Stimulated activated CD4-positive, alpha-beta T cell treated with anti-CD3 and anti-CD28 coated beads, Interleukin-15, amount 100 ng/mL, for 24 hours (primary cell): ENCODE measurements around the gene TRAPPC6A.

ENCODE experiments used
- DNase-seq: peaks from one replicate; pipeline ENCODE4 v3.0.0-alpha.2; 2020

Gene TRAPPC6A

DNA sequence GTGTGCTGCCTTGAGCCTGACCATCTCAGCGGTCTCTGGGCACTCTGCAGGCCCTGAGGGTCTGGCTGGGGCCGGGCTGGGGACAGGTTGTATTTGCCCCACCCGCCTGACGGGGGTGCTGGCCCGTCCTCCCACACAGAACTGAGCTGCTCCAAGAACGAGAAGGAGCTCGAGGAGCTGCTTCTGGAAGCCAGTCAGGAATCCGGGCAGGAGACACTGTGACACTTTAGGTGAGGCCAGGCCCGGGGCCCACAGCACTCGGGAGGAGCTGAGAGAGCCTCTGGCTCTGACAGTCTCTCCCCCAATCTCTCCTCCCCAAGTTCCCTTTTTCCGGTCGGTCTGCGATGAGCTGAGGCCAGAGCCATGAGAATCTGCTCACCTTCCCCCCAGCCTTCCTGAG, 31.8 kb downstream of the TRAPPC6A start:
- DNase-seq, result no peak

DNA sequence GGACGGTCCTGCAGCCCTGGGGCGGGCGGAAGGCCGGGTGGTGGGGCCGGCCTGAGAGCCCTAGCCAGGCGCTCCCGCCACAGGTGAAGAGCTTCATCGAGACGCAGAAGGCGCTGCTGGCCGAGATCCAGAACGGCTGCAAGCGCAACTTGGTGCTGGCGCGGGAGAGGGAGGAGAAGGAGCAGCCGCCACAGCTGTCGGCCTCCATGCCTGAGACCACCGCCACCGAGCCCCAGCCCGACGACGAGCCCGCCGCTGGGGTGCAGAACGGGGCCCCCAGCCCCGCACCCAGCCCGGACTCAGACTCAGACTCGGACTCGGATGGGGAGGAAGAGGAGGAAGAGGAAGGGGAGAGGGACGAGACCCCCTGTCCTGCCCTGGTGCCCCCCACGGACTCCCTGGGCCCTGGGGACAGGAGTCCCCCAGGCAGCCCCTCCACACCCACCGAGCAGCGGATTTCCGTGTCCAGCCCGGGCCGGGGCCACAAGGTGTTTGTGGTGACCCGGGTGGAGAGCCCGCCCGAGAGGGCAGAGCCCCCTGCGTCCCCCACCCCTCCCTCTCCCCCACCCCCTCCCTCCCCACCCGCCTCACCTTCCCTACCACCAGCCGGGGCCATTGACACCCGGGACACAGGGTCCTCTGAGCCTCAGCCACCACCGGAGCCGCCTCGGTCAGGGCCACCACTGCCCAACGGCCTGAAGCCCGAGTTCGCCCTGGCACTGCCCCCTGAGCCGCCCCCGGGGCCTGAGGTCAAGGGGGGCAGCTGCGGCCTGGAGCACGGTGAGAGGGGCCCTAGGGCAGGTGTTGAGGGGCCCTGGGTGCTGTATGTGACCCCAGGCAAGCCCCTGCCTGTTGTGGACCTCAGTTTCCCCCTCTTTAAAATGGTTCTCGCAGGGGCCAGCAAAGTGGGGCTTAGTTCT, 32.5 kb downstream of the TRAPPC6A start:
- DNase-seq, result no peak

DNA sequence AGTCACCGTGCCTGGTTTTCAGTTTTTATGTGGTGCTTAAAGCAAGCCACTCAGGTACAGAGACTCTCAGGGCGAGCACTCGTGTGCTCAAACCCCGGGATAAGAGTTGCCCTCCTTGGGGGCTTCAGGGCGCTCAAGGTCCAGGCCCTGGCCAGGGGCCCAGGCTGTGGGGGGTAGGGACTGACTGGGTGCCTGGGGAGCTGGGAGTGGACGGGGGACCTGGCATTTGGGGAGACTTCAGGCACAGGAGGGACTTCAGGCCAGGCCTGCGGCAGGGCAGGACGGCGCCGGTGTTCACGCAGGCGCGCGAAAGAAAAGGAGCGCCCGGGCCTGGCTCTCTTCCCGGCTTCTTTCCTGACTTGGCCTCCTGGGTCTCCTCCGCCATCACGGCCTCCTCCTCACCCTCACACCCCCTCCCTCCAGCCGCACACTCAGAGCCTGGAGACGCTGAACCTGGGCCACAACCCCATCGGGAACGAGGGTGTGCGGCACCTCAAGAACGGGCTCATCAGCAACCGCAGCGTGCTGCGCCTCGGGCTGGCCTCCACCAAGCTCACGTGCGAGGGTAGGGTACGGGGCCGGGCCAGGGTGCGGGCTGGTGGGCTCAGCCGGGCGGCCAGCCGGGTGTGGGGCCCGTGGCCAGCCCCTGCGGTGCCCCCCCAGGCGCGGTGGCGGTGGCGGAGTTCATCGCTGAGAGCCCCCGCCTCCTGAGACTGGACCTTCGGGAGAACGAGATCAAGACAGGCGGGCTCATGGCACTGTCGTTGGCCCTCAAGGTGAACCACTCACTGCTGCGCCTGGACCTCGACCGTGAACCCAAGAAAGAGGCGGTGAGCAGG, 33.4 kb downstream of the TRAPPC6A start:
- no peak for DNase-seq

DNA sequence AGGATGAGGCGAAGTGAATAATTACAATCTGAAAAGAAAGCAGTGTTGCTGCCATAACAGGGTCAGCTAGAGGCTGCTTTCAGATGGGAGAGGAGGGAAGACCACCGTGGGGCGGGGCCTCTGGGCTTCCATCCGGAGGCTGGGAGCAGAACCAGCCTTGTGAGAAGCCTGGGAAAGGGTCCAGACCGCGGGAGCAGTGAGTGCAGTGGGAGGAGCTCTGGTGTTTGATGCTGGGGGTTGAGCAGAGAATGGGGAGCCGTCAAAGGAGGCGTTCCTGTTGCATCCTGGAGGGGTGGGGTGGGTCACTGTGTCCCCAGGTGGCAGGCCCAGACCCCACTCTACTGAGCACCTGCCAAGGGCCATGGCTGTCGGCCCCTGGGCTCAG, 35.3 kb downstream of the TRAPPC6A start:
- DNase-seq, result no peak

DNA sequence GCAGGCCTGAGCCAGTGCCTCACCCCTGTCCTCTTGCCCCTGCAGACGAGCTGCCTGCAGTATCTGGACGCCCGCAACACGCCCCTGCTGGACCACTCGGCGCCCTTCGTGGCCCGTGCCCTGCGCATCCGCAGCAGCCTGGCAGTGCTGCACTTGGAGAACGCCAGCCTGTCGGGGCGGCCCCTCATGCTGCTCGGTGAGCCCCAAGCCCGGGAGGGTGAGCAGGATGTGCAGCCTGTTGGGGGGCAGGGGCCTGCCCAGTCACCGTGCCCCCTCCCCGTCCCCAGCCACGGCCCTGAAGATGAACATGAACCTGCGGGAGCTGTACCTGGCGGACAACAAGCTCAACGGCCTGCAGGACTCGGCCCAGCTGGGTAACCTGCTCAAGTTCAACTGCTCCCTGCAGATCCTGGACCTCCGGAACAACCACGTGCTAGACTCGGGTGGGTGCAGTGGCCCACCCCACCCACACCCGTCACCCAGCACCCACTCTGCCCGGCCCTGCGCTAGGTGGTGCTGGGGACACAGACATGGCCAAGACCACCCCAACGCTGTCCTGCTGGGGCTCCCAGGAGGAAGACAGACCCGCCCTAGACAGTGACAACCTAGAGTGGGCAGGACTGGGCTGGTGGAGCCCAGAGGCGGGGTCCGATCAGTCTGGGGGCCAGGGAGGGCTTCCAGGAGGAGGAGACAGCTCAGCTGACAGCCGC, 35.9 kb downstream of the TRAPPC6A start:
- no peak for DNase-seq

DNA sequence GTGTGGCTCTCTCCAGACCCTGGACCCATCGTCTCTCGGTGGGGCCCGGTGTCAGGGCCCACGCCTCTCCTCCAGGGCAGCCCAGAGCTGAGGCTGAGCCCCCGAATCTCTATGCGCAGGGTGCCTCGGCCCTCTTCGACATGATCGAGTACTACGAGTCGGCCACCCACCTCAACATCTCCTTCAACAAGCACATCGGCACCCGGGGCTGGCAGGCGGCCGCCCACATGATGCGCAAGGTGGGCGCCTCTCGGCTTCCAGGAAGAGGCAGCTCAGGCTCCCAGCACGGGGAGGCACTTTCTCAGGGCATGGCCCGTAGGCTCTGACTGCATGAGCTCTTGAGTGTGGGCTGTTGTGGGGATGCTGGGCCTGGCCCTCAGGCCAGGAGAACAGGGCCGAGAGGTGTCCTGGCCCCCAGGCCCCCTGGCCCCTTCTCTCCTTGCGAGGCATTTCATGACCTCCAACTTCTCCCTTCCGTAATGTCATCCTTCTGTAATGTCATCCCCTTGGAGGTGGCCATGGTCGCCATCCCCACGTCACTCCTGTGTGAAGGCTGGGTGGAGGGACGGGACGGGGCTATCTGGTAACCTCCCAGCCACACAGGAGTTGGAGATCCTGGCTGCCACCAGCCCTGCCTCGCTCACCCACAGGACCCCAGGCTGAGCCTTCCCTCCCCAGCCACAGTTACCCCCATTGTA, 36.7 kb downstream of the TRAPPC6A start:
- DNase-seq, result no peak

DNA sequence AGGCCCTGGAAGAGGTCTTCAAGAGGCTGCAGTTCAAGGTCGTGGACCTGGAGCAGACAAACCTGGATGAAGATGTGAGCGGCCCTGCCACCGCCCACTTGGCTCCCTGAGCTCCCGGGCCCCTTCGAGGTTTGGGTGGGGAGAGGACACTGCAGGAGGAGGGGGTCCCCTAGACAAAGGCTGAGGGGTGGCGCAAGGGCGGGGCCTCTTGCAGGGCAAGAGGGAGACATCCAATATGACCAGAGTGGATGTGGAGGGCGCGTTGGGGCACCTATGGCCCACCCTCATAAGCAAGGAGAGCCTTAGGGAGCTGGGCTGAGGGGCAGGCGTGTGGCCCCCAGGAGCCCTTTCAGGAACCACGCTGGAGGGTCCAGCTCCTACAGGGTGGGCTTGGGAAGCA, 37.5 kb downstream of the TRAPPC6A start:
- DNase-seq, result no peak

DNA sequence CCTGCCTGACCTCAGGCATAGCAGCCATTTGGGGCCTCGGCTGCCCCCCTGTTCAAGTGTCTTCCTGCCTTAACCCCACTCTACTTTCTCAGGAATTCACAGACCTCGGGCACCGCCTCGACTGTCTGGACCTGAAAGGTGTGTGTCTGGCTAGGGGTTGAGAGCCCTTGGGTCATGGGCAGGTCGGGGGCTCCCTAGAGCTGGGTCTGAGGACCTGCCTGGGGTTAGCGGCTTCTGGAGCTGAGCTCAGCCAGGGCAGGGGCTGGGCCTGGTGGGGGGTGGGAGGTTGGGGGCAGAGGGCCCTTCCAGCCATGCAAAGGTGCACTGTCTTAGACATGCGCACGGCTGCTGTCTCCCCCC, 37.9 kb downstream of the TRAPPC6A start:
- DNase-seq, result no peak

DNA sequence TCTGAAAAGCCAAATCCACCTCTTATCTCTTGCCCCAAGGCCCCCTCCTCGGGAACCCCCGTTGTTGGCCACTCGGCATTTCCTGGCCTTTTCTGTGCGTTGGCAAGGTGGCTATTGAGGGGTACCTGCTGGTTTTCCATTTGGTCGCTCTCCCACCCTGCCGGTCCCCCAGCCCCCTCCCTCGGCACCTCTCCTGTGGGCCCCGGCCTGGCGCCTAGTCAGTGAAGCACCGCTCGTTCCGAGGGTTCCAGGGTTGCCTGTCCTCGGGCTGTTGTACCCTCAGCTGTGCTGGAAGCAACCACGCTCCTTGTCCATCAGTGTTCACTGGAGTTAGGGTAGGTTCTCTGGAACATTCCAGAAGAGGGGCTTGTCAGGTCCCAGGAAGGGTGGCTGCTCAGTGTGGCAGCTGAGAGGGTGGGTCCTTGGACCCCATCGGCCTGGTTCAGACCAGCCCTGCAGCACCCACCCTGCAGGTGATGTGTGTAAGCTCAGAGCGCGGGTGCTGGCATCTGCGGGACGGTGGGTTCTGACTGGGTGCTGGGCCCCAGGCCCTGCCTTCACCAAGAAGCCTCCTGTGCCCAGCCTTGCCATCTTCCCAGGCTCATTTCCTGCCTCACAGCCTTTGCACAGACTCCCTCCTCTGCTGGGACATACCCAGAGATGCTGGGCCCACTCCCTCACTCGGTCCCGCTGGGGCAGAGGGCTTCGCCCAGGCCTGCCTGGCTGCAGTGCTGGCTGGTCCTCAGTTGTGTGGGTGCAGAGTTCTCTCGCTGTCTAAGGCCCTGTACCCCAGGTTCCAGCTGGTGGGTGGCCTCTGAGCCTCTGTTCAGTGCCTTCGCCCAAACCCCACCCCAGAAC, 38.5 kb downstream of the TRAPPC6A start:
- no peak for DNase-seq

DNA sequence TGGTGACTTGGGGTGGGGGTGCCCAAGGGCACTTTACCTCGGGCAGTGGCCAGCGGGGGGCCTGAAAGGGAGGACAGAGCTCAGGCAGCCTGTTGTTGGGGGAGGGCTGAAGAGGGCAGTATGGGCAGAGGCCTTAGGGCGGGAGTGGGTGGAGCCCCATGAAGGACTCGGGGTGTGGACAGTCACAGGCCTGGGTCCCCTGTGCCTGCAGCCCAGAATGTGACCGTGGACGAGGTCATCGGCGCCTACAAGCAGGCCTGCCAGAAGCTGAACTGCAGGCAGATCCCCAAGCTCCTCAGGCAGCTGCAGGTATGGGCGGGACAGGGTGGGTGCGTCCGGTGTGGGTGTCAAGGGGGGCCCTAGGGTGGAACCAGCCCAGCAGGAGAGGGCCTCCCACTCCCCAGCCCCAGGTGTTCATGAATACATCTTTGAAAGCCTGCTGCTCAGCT, 39.7 kb downstream of the TRAPPC6A start:
- no peak for DNase-seq

DNA sequence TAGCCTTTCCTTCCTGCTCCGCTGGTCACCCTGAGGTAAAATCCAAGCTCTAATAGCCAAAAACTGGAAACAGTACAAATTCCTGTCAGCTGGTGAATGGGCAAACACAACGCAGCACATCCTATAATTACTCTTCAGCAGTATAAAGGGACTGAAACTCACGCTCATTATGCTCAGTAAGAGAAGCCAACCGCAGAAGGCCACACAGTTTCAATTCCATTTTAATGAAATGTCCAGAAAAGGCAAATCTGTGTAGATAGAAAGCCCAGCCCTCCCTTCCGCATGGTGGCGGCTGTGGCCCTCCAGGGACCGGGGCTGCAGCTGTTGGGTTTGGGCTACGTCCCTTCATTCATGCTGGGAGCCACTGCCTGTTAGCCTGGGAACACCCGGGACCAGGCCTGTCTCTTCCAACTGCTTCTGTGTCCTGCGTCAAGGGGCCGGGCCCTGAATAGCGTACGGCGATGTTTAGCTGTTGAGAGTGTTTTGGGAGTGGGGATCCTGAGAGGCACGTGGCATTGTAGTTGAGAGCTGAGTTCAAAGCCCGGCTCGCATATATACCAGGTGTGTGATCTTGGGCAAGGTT, 40.8 kb downstream of the TRAPPC6A start:
- no peak for DNase-seq

DNA sequence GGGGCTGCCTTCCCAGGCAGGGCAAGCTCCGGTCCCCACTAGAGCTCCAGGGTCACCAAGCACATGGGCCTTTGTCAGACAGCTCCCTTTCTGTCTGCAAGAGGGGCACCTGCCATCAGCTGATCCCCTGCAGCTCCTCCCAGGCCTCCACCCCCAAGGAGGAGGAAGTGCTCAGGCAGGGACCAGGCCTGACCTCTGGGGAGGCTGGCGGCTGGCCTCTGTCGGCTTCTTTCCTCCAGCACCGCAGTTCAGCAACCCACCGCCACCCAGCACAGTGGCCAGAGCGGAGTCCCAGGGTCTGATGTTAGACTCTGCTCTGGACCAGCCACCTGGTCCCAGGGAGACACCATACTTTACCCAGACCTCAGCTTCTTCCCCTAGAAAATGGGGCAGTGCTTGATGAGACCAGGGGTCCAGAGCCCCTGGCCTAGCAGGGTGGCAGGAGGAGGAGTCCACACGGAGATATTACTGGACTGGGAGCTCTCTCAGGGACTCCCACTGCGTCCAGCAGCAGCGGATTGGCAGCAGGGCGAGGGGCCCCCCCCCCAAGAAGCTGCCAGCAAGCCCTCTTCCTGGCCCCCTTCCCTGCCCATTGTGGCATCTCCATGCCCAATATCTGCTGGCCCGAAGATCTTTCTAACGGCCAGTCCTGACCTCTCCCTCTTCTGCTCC, 41.4 kb downstream of the TRAPPC6A start:
- no peak for DNase-seq

DNA sequence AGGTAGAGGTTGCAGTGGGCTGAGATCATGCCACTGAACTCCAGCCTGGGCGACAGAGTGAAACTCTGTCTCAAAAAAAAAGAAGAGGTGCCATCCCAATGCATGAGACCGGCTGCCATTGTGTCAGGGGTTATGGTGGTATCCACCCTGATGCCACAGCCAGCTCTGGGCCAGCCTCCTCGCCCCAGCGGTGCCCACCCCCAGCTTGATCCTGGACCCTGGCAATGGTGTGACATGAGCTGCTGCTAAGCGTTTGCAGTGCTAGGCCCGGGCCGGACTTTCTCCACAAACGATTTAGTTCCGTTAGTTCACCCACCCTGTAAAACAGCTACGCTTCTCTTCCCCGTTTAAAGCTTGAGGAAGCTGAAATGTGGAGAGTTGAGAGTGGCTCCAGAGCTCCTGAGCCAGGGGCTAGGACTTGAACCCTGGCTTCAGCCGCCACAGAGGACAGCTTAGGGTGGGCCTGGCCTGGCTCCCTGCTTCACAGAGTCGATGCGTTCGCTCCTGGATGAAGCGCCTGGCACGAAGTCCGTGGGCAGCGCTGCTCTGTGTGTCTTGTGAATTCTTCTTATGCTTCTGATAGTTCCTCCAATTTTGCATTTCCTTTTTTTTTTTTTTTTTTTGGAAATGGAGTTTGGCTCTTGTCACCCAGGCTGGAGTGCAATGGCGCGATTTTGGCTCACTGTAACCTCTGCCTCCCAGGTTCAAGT, 42.7 kb downstream of the TRAPPC6A start:
- DNase-seq, result no peak

DNA sequence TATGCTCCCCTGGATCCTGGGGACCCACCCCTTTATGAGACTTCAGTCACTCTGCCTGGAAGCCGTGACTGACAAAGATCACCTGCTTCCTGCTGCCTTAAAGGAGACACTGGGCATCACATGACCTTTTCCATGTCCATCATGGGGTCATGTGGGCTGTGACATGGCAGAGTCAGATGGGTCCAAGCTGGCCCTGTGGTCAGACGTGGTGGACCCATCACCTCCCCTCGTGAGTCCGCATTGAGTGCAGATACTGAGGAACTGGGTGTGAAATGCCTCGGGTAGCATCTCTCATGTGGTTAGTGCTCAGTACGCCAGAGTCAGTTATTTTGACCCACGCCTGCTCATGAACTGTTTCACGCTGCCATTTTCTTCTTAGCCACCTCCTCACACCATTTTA, 44.4 kb downstream of the TRAPPC6A start:
- DNase-seq, result no peak

DNA sequence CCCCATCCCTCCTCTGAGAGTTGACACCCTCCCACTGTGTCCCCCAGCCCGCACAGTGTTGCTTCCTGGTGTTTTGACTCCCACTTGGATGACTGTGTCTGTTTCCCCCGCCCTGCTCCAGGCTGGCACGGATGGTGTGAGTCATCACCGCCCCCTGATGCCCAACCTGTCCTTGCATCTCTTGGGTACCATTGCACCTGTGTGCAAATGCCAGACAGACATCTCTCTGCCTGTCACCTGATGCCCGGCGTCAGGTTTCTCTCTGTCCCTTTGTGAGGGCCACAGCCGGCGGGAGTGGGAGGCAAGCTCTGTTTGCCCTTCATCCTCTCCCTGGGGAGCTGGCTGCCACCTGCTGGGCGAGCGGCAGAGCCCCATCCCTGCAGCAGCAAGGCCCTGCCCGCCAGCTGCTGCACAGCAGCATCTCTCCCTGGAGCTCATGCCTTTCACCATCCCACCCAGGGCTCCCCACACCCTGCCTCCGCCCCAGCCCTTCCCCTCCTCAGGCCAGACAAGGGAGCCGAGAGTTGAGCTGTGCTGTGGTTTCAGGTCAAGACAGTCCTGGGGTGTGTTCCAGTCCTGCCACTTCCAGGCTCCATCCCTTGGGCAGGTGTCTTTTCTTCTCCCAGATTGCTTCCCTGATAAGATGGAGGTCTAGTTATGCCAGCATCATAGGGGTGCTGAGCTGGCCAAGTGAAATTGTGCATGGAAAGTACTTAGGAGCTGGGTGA, 47.0 kb downstream of the TRAPPC6A start:
- DNase-seq, result no peak

DNA sequence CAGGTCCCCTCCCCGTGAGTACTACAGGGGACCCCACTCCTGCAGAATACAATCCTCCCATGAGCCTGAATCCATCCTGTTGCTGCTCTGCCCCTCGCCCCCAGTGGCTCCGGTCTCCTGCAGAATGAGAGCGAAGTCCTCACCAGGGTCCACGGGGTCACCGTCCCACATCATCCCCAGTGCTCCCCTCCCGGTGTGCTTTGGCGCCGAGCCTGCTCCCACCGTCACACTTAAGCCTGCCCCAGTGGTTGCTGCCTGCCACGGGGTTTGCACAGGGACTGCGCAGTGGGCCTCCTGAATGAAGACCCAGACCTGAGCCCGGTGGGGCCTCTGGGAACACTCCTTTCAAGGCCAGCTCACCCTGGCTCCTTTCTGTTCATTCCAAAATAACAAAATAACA, 47.8 kb downstream of the TRAPPC6A start:
- no peak for DNase-seq

DNA sequence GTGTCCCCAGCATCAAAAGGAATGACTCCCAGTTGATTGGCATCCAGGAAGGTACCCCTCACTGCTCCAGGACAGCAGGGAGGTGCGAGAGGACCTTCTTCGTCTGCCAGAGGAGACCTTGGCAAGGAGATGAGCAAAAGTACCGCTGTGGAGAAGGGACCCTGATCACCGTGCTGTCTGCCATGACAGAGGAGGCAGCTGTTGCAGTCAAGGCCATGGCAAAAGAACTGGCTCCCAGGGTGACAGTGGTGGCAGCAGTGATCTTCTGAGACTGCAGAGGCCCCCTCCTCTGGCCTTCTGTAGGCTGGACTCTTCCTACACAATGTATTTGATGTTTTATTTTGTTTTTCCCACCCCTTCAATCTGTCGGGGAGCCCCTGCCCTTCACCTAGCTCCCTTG, 49.2 kb downstream of the TRAPPC6A start:
- DNase-seq, result no peak

DNA sequence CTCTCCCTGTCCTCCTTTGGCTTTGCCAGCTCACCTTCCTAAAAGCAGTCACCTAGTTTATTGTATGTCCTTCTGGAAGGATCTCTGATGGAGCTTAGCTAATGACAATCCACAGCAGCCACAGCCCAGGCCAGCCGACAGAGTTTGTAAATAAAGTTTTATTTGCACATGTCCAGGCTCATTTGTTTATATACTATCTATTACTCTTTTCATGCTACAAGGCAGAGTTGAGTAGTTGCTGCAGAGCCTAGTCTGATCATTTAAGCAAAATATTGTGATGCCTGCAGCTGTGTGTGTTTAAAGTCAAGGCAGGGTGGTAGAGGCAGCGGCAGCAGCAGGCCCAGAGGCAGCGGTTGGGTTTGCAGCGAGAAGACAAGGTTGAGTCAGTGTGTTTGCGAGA, 49.9 kb downstream of the TRAPPC6A start:
- DNase-seq, result no peak

DNA sequence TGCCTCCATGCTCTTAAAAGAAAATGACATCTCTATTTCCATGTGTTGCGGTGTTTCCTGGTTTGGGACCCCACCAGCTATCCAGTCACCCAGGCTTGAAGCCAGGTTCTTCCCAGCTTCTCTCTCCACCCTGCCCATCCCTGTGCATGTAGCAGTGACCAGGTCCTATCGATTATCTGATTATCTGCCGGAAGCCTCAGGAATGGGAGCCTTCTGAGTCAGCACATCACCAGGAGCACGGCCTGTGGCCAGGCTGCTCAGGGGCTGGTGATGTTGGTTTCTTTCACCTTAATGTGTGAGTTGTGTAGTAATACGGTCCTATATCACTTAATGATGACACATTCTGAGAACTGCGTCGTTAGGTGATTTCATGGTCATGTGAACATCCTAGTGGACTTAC, 51.4 kb downstream of the TRAPPC6A start:
- no peak for DNase-seq
